ENCODE results near the gene SPOCD1. TPM values are rescaled to one million over a fixed set of nuclear protein-coding genes. Genes with fewer than 3 reads are reported as not detected.

The SPOCD1 gene
- total and polyA plus RNA-seq, 2 experiments from 2014 or later = 0.73 to 1.3 TPM

DNA sequence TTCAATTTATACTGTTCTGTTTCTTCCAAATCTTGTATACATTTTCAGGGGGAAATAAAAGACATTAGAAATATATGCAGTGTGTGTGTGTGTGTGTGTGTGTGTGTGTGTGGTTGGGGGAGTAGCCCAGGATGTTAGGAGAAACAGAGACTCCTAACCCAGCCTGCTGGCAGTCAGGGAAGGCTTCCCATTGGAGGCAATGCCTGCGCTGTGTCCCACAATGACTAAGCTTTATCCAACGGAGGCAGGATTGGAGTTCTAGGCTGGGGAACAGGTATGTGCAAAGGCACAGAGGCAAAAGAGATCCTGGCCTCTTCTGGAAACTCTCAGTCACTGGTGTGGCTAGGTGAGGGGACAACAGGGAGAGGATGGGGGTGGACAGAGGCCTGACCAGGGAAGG is 35.2 kb downstream of the SPOCD1 start:
- Histone ChIP-seq H3K36me3 (ENCODE audit: insufficient read depth) (no peaks in the 10 kb centered on the region), H2AFZ (no peak overlapping the region), H3K79me2 (replicated peaks; ENCODE audit: insufficient read depth) (no peaks in the 10 kb centered on the region), H3K4me2 (no peak overlapping the region), H3K4me1 (ENCODE audit: insufficient read depth) (peaks cover 29% of the 10 kb centered on the region), H3K9me2 (ENCODE audit: insufficient read depth) (no peaks in the 10 kb centered on the region), H3K4me3 (no peak overlapping the region), H4K20me1 (replicated peaks; ENCODE audit: insufficient read depth) (no peaks in the 10 kb centered on the region), H3F3A (replicated peaks; ENCODE audit: low read depth) (0 out of 2 replicates have a peak, but pooled peaks cover 6% of the 10 kb centered on the region), H3K27me3 (ENCODE audit: insufficient read depth) (0 out of 2 replicates have a peak, but pooled peaks cover 6% of the 10 kb centered on the region), H3K27ac (ENCODE audit: low read depth) (no peak overlapping the region)
- no peak for ATAC-seq
- Mint-ChIP-seq H3K27ac (peak overlapping the region; percentile 78; the same call in 1 of the 2 replicates), H3K27me3 (ENCODE audit: insufficient read depth, low read depth, poor library complexity) (peaks cover 19% of the 10 kb centered on the region), H3K4me3 (no peak overlapping the region; the same call in 2 of the 3 replicates), H3K36me3 (ENCODE audit: low read depth) (no peaks in the 10 kb centered on the region), H3K9me3 (no peaks in the 10 kb centered on the region), H3K4me1 (peaks cover 39% of the 10 kb centered on the region)
- TF ChIP-seq EZH2phosphoT487 (IDR thresholded peaks at IDR 0.05; ENCODE audit: unreplicated experiment) (no peak), ZNF462 (CRISPR knock-in tag; IDR thresholded peaks at IDR 0.05) (no peak), STAT1 (IDR thresholded peaks at IDR 0.05; ENCODE audit: unreplicated experiment) (no peak), EZH2 (IDR thresholded peaks at IDR 0.05; ENCODE audit: low read depth, unreplicated experiment) (no peak), POLR2AphosphoS5 (IDR thresholded peaks at IDR 0.05; ENCODE audit: low read depth) (no peak), CTCF (conservative IDR thresholded peaks at IDR 0.05; ENCODE audit: low read depth in 2 of 2) (no peak), NANOG (IDR thresholded peaks at IDR 0.05; ENCODE audit: borderline replicate concordance) (no peak), JUNB (IDR thresholded peaks at IDR 0.05; ENCODE audit: unreplicated experiment) (no peak), ZNF331 (CRISPR knock-in tag; IDR thresholded peaks at IDR 0.05; ENCODE audit: low read depth) (no peak), CREB1 (CRISPR knock-in tag; IDR thresholded peaks at IDR 0.05; ENCODE audit: low read depth) (no peak), ZNF114 (CRISPR knock-in tag; IDR thresholded peaks at IDR 0.05) (no peak), REST (IDR thresholded peaks at IDR 0.05; ENCODE audit: unreplicated experiment) (no peak)
- TF ChIP-seq, protein P1, sequence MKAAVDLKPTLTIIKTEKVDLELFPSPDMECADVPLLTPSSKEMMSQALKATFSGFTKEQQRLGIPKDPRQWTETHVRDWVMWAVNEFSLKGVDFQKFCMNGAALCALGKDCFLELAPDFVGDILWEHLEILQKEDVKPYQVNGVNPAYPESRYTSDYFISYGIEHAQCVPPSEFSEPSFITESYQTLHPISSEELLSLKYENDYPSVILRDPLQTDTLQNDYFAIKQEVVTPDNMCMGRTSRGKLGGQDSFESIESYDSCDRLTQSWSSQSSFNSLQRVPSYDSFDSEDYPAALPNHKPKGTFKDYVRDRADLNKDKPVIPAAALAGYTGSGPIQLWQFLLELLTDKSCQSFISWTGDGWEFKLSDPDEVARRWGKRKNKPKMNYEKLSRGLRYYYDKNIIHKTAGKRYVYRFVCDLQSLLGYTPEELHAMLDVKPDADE (IDR thresholded peaks at IDR 0.05) = no peak
- DNase-seq (ENCODE audit: low spot score) = no peak

Data from GM23338 (cell line).